ENCODE results near the gene NRSN1. TPM values are rescaled to one million over a fixed set of nuclear protein-coding genes. Genes with fewer than 3 reads are reported as not detected.

The NRSN1 gene
- total and polyA plus RNA-seq, 2 experiments from 2014 or later, result 0.68 to 1.5 TPM

DNA sequence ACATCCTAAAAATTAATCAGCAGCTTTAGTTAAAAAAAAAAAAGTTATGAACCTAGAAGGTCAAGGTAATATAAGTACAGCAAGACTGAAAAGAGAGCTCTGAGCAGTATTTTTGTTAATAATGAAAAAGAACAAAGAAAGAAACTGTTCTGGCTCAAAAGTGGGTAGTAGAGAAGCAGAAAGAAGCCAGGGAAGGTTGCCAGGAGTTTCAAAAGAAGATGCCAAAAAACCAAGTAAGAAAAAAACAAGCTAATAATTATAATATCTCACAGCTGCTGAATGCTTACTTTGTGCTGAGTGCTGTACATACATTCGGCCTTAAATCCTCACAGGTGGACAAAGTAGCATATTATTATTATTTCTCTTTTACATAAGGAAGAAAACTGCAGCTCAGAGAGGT is 31.9 kb downstream of the NRSN1 start (continued):
- TF ChIP-seq, protein P1, sequence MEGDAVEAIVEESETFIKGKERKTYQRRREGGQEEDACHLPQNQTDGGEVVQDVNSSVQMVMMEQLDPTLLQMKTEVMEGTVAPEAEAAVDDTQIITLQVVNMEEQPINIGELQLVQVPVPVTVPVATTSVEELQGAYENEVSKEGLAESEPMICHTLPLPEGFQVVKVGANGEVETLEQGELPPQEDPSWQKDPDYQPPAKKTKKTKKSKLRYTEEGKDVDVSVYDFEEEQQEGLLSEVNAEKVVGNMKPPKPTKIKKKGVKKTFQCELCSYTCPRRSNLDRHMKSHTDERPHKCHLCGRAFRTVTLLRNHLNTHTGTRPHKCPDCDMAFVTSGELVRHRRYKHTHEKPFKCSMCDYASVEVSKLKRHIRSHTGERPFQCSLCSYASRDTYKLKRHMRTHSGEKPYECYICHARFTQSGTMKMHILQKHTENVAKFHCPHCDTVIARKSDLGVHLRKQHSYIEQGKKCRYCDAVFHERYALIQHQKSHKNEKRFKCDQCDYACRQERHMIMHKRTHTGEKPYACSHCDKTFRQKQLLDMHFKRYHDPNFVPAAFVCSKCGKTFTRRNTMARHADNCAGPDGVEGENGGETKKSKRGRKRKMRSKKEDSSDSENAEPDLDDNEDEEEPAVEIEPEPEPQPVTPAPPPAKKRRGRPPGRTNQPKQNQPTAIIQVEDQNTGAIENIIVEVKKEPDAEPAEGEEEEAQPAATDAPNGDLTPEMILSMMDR (conservative IDR thresholded peaks at IDR 0.05; ENCODE audit: low read depth in 2 of 2), result no peak
- no peak for TF ChIP-seq POLR2AphosphoS5 (IDR thresholded peaks at IDR 0.05; ENCODE audit: low read depth)
- TF ChIP-seq, protein P2, sequence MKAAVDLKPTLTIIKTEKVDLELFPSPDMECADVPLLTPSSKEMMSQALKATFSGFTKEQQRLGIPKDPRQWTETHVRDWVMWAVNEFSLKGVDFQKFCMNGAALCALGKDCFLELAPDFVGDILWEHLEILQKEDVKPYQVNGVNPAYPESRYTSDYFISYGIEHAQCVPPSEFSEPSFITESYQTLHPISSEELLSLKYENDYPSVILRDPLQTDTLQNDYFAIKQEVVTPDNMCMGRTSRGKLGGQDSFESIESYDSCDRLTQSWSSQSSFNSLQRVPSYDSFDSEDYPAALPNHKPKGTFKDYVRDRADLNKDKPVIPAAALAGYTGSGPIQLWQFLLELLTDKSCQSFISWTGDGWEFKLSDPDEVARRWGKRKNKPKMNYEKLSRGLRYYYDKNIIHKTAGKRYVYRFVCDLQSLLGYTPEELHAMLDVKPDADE (IDR thresholded peaks at IDR 0.05), result no peak

DNA sequence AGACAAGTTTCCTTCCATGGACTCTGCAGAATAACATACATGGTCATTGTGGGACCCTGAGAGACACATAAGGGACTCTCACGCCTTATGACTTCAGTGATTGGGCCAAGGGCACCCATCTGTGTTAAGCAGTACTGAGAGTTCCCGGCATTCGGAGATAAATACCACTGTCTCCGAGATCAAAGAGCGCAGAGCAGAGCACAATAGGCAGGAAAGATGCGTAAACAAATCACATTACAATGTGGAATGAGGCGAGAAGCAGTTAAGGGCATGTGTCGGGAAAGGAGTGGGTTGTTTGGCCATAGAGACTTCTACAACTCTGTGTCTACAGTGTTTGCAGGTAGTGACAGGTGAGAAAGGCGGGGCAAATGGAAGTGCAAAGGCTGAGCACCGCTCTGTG is 57.6 kb downstream of the NRSN1 start:
- H3F3A ChIP-seq (replicated peaks; ENCODE audit: low read depth), result no peaks in the 10 kb centered on the region
- no peak for TF ChIP-seq JUNB (IDR thresholded peaks at IDR 0.05; ENCODE audit: unreplicated experiment)
- TF ChIP-seq, protein P3, sequence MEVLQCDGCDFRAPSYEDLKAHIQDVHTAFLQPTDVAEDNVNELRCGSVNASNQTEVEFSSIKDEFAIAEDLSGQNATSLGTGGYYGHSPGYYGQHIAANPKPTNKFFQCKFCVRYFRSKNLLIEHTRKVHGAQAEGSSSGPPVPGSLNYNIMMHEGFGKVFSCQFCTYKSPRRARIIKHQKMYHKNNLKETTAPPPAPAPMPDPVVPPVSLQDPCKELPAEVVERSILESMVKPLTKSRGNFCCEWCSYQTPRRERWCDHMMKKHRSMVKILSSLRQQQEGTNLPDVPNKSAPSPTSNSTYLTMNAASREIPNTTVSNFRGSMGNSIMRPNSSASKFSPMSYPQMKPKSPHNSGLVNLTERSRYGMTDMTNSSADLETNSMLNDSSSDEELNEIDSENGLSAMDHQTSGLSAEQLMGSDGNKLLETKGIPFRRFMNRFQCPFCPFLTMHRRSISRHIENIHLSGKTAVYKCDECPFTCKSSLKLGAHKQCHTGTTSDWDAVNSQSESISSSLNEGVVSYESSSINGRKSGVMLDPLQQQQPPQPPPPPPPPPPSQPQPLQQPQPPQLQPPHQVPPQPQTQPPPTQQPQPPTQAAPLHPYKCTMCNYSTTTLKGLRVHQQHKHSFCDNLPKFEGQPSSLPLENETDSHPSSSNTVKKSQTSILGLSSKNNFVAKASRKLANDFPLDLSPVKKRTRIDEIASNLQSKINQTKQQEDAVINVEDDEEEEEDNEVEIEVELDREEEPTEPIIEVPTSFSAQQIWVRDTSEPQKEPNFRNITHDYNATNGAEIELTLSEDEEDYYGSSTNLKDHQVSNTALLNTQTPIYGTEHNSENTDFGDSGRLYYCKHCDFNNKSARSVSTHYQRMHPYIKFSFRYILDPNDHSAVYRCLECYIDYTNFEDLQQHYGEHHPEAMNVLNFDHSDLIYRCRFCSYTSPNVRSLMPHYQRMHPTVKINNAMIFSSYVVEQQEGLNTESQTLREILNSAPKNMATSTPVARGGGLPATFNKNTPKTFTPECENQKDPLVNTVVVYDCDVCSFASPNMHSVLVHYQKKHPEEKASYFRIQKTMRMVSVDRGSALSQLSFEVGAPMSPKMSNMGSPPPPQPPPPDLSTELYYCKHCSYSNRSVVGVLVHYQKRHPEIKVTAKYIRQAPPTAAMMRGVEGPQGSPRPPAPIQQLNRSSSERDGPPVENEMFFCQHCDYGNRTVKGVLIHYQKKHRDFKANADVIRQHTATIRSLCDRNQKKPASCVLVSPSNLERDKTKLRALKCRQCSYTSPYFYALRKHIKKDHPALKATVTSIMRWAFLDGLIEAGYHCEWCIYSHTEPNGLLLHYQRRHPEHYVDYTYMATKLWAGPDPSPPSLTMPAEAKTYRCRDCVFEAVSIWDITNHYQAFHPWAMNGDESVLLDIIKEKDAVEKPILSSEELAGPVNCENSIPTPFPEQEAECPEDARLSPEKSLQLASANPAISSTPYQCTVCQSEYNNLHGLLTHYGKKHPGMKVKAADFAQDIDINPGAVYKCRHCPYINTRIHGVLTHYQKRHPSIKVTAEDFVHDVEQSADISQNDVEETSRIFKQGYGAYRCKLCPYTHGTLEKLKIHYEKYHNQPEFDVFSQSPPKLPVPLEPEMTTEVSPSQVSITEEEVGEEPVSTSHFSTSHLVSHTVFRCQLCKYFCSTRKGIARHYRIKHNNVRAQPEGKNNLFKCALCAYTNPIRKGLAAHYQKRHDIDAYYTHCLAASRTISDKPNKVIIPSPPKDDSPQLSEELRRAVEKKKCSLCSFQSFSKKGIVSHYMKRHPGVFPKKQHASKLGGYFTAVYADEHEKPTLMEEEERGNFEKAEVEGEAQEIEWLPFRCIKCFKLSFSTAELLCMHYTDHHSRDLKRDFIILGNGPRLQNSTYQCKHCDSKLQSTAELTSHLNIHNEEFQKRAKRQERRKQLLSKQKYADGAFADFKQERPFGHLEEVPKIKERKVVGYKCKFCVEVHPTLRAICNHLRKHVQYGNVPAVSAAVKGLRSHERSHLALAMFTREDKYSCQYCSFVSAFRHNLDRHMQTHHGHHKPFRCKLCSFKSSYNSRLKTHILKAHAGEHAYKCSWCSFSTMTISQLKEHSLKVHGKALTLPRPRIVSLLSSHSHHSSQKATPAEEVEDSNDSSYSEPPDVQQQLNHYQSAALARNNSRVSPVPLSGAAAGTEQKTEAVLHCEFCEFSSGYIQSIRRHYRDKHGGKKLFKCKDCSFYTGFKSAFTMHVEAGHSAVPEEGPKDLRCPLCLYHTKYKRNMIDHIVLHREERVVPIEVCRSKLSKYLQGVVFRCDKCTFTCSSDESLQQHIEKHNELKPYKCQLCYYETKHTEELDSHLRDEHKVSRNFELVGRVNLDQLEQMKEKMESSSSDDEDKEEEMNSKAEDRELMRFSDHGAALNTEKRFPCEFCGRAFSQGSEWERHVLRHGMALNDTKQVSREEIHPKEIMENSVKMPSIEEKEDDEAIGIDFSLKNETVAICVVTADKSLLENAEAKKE (CRISPR knock-in tag; IDR thresholded peaks at IDR 0.05), result no peak
- TF ChIP-seq, protein P1 (conservative IDR thresholded peaks at IDR 0.05; ENCODE audit: low read depth in 2 of 2), result no peak
- H3K4me3 ChIP-seq, result no peak overlapping the region
- no peaks in the 10 kb centered on the region for H3K4me1 Mint-ChIP-seq
- no peak overlapping the region for H3K4me3 Mint-ChIP-seq
- no peak overlapping the region for H3K27ac ChIP-seq (ENCODE audit: low read depth)
- no peaks in the 10 kb centered on the region for H4K20me1 ChIP-seq (replicated peaks; ENCODE audit: insufficient read depth)
- ATAC-seq (no peak), DNase-seq (ENCODE audit: low spot score) (peak; percentile 32)
- H3K36me3 Mint-ChIP-seq (ENCODE audit: low read depth), result no peaks in the 10 kb centered on the region; the same call in 2 of the 3 replicates
- H3K9me2 ChIP-seq (ENCODE audit: insufficient read depth), result no peaks in the 10 kb centered on the region; the same call in none of the 2 replicates
- no peak overlapping the region for H3K4me2 ChIP-seq
- H3K36me3 ChIP-seq (ENCODE audit: insufficient read depth), result no peaks in the 10 kb centered on the region
- H3K79me2 ChIP-seq (replicated peaks; ENCODE audit: insufficient read depth), result no peaks in the 10 kb centered on the region
- no peaks in the 10 kb centered on the region for H3K4me1 ChIP-seq (ENCODE audit: insufficient read depth)
- H3K27me3 ChIP-seq (ENCODE audit: insufficient read depth), result no peaks in the 10 kb centered on the region
- H3K27ac Mint-ChIP-seq, result no peak overlapping the region
- no peak overlapping the region for H2AFZ ChIP-seq
- no peaks in the 10 kb centered on the region for H3K27me3 Mint-ChIP-seq (ENCODE audit: insufficient read depth, low read depth, poor library complexity)
- H3K9me3 Mint-ChIP-seq, result peaks cover 15% of the 10 kb centered on the region; the same call in 1 of the 3 replicates
